ENCODE measurements around the gene BOK. TPM values are rescaled to one million over a fixed set of nuclear protein-coding genes. Genes with fewer than 3 reads are reported as not detected.

The BOK gene
- total RNA-seq, 4 donors from 2014 or later: 49.6 to 81.6 (median 71.4) TPM

- no peak for TF ChIP-seq POLR2A (IDR thresholded peaks at IDR 0.05)
- no peak for TF ChIP-seq EP300 (IDR thresholded peaks at IDR 0.05)
- no peak for TF ChIP-seq CTCF (IDR thresholded peaks at IDR 0.05)
- peaks cover 0 to 12% (median 0%) of the 10 kb centered on the region in 3 donors for H3K36me3 ChIP-seq
- no peak for DNase-seq (ENCODE audit: low spot score in 2 of 2)
- WGBS, 2 donors: 84 to 92% methylated on average over 15 to 16 of the region's 16 CpGs
- H3K9me3 ChIP-seq: no peaks in the 10 kb centered on the region
- no peak overlapping the region for H3K4me3 ChIP-seq
- no peaks in the 10 kb centered on the region for H3K27me3 ChIP-seq
- peaks cover 0 to 23% (median 4%) of the 10 kb centered on the region in 4 donors for H3K4me1 ChIP-seq
- H3K27ac ChIP-seq: no peak overlapping the region
Measured at GRCh38 chr2:241615522-241616052, 57.0 kb downstream of the BOK start.

- H3K27me3 ChIP-seq: no peaks in the 10 kb centered on the region
- no peak for TF ChIP-seq POLR2A (IDR thresholded peaks at IDR 0.05)
- no peak for TF ChIP-seq CTCF (IDR thresholded peaks at IDR 0.05)
- TF ChIP-seq EP300 (IDR thresholded peaks at IDR 0.05): no peak
- H3K4me1 ChIP-seq: peaks cover 0 to 14% (median 3%) of the 10 kb centered on the region in 4 donors
- no peaks in the 10 kb centered on the region for H3K9me3 ChIP-seq
- WGBS, 2 donors: 91 to 92% methylated on average over 30 of the region's 30 CpGs
- H3K4me3 ChIP-seq: peak overlapping the region in 1 of 4 donors; percentile 28
- H3K36me3 ChIP-seq: peaks cover 0 to 15% (median 0%) of the 10 kb centered on the region in 3 donors
- DNase-seq (ENCODE audit: low spot score in 2 of 2): no peak
- H3K27ac ChIP-seq: no peak overlapping the region
Measured at GRCh38 chr2:241616168-241617125, 57.9 kb downstream of the BOK start.

- Histone ChIP-seq H3K36me3 (peaks cover 0 to 22% (median 0%) of the 10 kb centered on the region in 3 donors), H3K4me3 (peak overlapping the region in 2 of 4 donors; percentile 11 to 28), H3K9me3 (no peaks in the 10 kb centered on the region), H3K27ac (peak overlapping the region in 2 of 4 donors; percentile 16 to 47), H3K27me3 (no peaks in the 10 kb centered on the region), H3K4me1 (peaks cover 0 to 14% (median 3%) of the 10 kb centered on the region in 4 donors)
- TF ChIP-seq CTCF (IDR thresholded peaks at IDR 0.05) (no peak), EP300 (IDR thresholded peaks at IDR 0.05) (no peak), POLR2A (IDR thresholded peaks at IDR 0.05) (no peak)
- DNase-seq (ENCODE audit: low spot score in 2 of 2): no peak
- WGBS, 2 donors: 54 to 63% methylated on average over 15 of the region's 15 CpGs
Measured at GRCh38 chr2:241617431-241618154, 59.0 kb downstream of the BOK start.

- TF ChIP-seq EP300 (IDR thresholded peaks at IDR 0.05) (no peak), POLR2A (IDR thresholded peaks at IDR 0.05) (no peak), CTCF (IDR thresholded peaks at IDR 0.05) (no peak)
- Histone ChIP-seq H3K9me3 (no peaks in the 10 kb centered on the region), H3K4me1 (peaks cover 0 to 11% (median 3%) of the 10 kb centered on the region in 4 donors), H3K4me3 (no peak overlapping the region), H3K27ac (no peak overlapping the region), H3K27me3 (no peaks in the 10 kb centered on the region), H3K36me3 (peaks cover 0 to 22% (median 0%) of the 10 kb centered on the region in 3 donors)
- DNase-seq (ENCODE audit: low spot score in 2 of 2): no peak
- 80 to 85% methylated on average over 5 of the region's 5 CpGs for WGBS, 2 donors
Measured at GRCh38 chr2:241618296-241618805, 59.8 kb downstream of the BOK start.

Measured in tibial nerve (tissue), 4 donors.